Natural killer cell (primary cell): ENCODE data around the gene INHBC. TPM values are rescaled to one million over a fixed set of nuclear protein-coding genes. Genes with fewer than 3 reads are reported as not detected.

Experiments used
- ATAC-seq, 3 donors: fragments of 150-1000 bp in 2 of 3; fragments of 200-7000 bp in 1 of 3; cut with Tn5 transposase; 1 replicate in 1 of 3; 2 replicates in 2 of 3; pipeline ENCODE4 v1.10.0; 2021; ENCODE audit warnings: mild to moderate bottlenecking in 2 of 3, moderate library complexity in 2 of 3
- DNase-seq, 2 donors: peaks; one replicate each; pipeline versions ENCODE4 v3.0.0 to v3.0.0-alpha.2; 2013 to 2021; ENCODE audit warnings: mixed read lengths in 1 of 2
- H3K27ac ChIP-seq: one replicate; pipeline ENCODE4 v1.5.1; 2013; ENCODE audit warnings: mild to moderate bottlenecking, low read length
- H3K27me3 ChIP-seq: one replicate; pipeline ENCODE4 v1.6.1; 2013; ENCODE audit warnings: low read length; ENCODE audit not compliant: control insufficient read depth, insufficient read depth
- H3K36me3 ChIP-seq: one replicate; pipeline ENCODE4 v1.6.1; 2013; ENCODE audit warnings: low read length; ENCODE audit not compliant: control insufficient read depth, insufficient read depth
- H3K4me1 ChIP-seq: one replicate; pipeline ENCODE4 v1.6.1; 2013; ENCODE audit warnings: low read length; ENCODE audit not compliant: control insufficient read depth, insufficient read depth
- H3K4me3 ChIP-seq: one replicate; pipeline ENCODE4 v1.5.1; 2013; ENCODE audit warnings: low read length
- H3K9me3 ChIP-seq: one replicate; pipeline ENCODE4 v1.6.1; 2013; ENCODE audit warnings: low read length; ENCODE audit not compliant: control insufficient read depth, insufficient read depth
- H3K27ac Mint-ChIP-seq, 2 donors: one replicate each; pipeline ENCODE4 v1.8.0; 2022; ENCODE audit warnings: mild to moderate bottlenecking in 2 of 2, mixed read lengths in 2 of 2, moderate library complexity in 1 of 2
- H3K27me3 Mint-ChIP-seq, 2 donors: one replicate each; pipeline ENCODE4 v1.8.0; 2022; ENCODE audit warnings: low read depth in 2 of 2, mixed read lengths in 2 of 2
- H3K36me3 Mint-ChIP-seq: one replicate; pipeline ENCODE4 v1.8.0; 2022; ENCODE audit warnings: mixed read lengths
- H3K4me1 Mint-ChIP-seq, 2 donors: one replicate each; pipeline ENCODE4 v1.8.0; 2022; ENCODE audit warnings: mixed read lengths in 2 of 2
- H3K4me3 Mint-ChIP-seq: one replicate; pipeline ENCODE4 v1.8.0; 2022; ENCODE audit warnings: mild to moderate bottlenecking, moderate library complexity, mixed read lengths
- H3K9me3 Mint-ChIP-seq, 2 donors: one replicate each; pipeline ENCODE4 v1.8.0; 2022; ENCODE audit warnings: mixed read lengths in 2 of 2
- WGBS: methylation state at CpG from one replicate; pipeline ENCODE4 v1.1.7; 2013; ENCODE audit warnings: missing lambda C conversion rate; ENCODE audit not compliant: insufficient coverage; 5-methylcytosine and 5-hydroxymethylcytosine counted together
- intact Hi-C: fragments of 100-400 bp; cut with micrococcal nuclease; formaldehyde crosslinking; loops from one replicate; pipeline ENCODE4 v1.14.2; 2022
- total RNA-seq, 4 donors: library from RNA; stranded (reverse); fragments of 120-200 nt in 1 of 4; gene quantifications; one replicate each; pipeline versions ENCODE4 v1.2.3 to v1.2.4, GENCODE V29; 2013 to 2022
- TF ChIP-seq, protein P1 (sequence below): fragments of 200-600 bp; IDR thresholded peaks from one replicate; pipeline ENCODE4 v1.8.0; 2022; ENCODE audit warnings: antibody characterized with exemption

INHBC gene
- total RNA-seq, 3 donors from 2014 or later (not counting 1 experiment from before 2014, with no cell fraction given), result 0.18 to 0.35 (median 0.31) TPM

DNA sequence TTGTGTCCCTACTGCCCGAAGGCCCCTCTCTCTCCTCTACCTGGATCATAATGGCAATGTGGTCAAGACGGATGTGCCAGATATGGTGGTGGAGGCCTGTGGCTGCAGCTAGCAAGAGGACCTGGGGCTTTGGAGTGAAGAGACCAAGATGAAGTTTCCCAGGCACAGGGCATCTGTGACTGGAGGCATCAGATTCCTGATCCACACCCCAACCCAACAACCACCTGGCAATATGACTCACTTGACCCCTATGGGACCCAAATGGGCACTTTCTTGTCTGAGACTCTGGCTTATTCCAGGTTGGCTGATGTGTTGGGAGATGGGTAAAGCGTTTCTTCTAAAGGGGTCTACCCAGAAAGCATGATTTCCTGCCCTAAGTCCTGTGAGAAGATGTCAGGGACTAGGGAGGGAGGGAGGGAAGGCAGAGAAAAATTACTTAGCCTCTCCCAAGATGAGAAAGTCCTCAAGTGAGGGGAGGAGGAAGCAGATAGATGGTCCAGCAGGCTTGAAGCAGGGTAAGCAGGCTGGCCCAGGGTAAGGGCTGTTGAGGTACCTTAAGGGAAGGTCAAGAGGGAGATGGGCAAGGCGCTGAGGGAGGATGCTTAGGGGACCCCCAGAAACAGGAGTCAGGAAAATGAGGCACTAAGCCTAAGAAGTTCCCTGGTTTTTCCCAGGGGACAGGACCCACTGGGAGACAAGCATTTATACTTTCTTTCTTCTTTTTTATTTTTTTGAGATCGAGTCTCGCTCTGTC is 22.3 kb downstream of the INHBC start:
- 88% methylated on average over 5 of the region's 6 CpGs for WGBS
- H3K4me3 ChIP-seq, result no peak overlapping the region
- no peak for ATAC-seq
- peak in 1 of 2 donors; percentile 4 for DNase-seq
- no peak overlapping the region for H3K27ac Mint-ChIP-seq
- no peak overlapping the region for H3K27ac ChIP-seq
- no peaks in the 10 kb centered on the region for H3K9me3 ChIP-seq
- H3K36me3 Mint-ChIP-seq, result no peaks in the 10 kb centered on the region
- TF ChIP-seq, protein P1, sequence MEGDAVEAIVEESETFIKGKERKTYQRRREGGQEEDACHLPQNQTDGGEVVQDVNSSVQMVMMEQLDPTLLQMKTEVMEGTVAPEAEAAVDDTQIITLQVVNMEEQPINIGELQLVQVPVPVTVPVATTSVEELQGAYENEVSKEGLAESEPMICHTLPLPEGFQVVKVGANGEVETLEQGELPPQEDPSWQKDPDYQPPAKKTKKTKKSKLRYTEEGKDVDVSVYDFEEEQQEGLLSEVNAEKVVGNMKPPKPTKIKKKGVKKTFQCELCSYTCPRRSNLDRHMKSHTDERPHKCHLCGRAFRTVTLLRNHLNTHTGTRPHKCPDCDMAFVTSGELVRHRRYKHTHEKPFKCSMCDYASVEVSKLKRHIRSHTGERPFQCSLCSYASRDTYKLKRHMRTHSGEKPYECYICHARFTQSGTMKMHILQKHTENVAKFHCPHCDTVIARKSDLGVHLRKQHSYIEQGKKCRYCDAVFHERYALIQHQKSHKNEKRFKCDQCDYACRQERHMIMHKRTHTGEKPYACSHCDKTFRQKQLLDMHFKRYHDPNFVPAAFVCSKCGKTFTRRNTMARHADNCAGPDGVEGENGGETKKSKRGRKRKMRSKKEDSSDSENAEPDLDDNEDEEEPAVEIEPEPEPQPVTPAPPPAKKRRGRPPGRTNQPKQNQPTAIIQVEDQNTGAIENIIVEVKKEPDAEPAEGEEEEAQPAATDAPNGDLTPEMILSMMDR, result no peak
- H3K36me3 ChIP-seq, result no peaks in the 10 kb centered on the region
- intact Hi-C loops, result no loop called here
- H3K27me3 ChIP-seq, result peaks cover 6% of the 10 kb centered on the region
- H3K27me3 Mint-ChIP-seq, result peaks cover 0 to 9% of the 10 kb centered on the region in 2 donors
- peaks cover 41% of the 10 kb centered on the region for H3K4me1 ChIP-seq
- H3K4me1 Mint-ChIP-seq, result peaks cover 36 to 44% of the 10 kb centered on the region in 2 donors
- no peaks in the 10 kb centered on the region for H3K9me3 Mint-ChIP-seq
- peak overlapping the region; percentile 13 for H3K4me3 Mint-ChIP-seq

DNA sequence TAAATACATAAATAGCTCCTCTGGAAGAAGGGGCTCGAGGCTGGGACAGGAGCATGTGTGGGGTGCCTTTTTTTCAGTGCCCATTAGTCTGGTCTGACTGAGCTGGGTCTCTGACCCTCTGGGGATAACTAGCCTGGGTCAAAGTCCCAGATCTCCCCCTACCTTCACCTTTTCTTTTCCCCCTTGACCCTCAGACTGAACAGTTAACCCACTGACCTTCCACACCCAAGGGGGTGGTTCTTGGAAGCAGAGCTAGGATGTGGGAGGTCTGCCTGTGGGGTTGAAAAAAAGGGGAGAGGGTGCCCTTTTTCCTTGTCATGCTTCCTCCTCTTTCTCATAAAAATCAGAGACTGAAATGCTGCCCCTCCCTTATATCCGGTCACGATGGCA is 24.1 kb downstream of the INHBC start:
- Mint-ChIP-seq H3K4me1 (peaks cover 45 to 54% of the 10 kb centered on the region in 2 donors), H3K27me3 (peaks cover 0 to 15% of the 10 kb centered on the region in 2 donors), H3K36me3 (no peaks in the 10 kb centered on the region), H3K9me3 (no peaks in the 10 kb centered on the region), H3K4me3 (peak overlapping the region; percentile 95), H3K27ac (peak overlapping the region; percentile 94 to 96)
- intact Hi-C loops, result loop anchor here (1.0 to 2.0 kb wide), 2 partner anchors 28 to 164 kb away; partner anchors contain the start of gene R3HDM2
- DNase-seq (no peak), ATAC-seq (no peak)
- Histone ChIP-seq H3K4me3 (peak overlapping the region; percentile 73), H3K4me1 (peaks cover 52% of the 10 kb centered on the region), H3K27ac (peak overlapping the region; percentile 76), H3K36me3 (no peaks in the 10 kb centered on the region), H3K9me3 (no peaks in the 10 kb centered on the region), H3K27me3 (peaks cover 6% of the 10 kb centered on the region)
- WGBS, result 0% methylated on average over 2 of the region's 3 CpGs
- TF ChIP-seq, protein P1, result no peak

DNA sequence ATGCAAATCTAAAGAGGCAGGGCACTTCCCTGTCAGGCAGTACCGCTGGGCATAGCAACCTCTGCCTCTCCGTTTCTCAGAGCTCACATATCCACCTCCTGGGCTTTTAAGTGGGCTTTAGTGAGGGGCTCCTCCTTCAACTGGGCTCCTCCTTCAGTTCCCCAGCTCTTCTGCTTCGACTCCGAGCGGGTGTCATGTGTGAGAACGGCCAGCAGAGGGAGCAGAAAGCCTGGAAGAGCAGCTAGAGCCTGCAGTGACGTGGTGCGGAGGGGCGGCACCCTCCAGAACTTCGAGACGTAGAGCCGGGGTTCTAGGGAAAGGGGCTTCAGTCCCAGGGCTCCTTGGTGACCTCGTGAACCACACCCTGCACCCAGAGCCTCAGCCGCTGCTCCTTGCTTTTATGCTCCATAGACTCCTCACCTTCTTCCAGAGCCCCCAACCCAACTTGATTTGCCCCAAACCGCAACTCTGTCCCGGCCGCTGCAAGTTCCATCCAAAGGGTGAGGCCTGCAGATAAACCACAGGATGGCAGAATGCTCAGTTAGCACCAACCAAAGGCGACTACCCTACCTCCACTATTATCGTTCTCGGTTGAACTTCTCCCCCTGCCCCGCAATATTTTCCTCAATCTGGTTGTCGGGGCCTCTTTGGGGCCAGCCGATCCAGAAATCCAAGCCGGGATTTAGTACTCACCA is 24.6 kb downstream of the INHBC start:
- no peaks in the 10 kb centered on the region for H3K36me3 Mint-ChIP-seq
- Histone ChIP-seq H3K36me3 (no peaks in the 10 kb centered on the region), H3K9me3 (no peaks in the 10 kb centered on the region), H3K4me1 (peaks cover 52% of the 10 kb centered on the region), H3K27ac (peak overlapping the region; percentile 76), H3K4me3 (peak overlapping the region; percentile 73), H3K27me3 (peaks cover 6% of the 10 kb centered on the region)
- DNase-seq (peak; percentile 88 to 97), ATAC-seq (peak; percentile 78 to 91 (median 84))
- peak overlapping the region; percentile 94 to 96 for H3K27ac Mint-ChIP-seq
- TF ChIP-seq, protein P1, result peak; percentile 93
- H3K9me3 Mint-ChIP-seq, result no peaks in the 10 kb centered on the region
- peaks cover 0 to 15% of the 10 kb centered on the region in 2 donors for H3K27me3 Mint-ChIP-seq
- 0% methylated on average over 23 of the region's 24 CpGs for WGBS
- intact Hi-C loops, result loop anchor here (1.0 to 2.0 kb wide), 2 partner anchors 28 to 163 kb away; partner anchors contain the start of gene R3HDM2
- peaks cover 45 to 54% of the 10 kb centered on the region in 2 donors for H3K4me1 Mint-ChIP-seq
- peak overlapping the region; percentile 95 for H3K4me3 Mint-ChIP-seq
